Neural cell (in vitro differentiated cells): ENCODE results near the gene ARL13A. TPM values are rescaled to one million over a fixed set of nuclear protein-coding genes. Genes with fewer than 3 reads are reported as not detected.

ENCODE experiments used
- H2AFZ ChIP-seq: fragments of 200-600, 300-800 bp; sonication (generic), shearing (Covaris generic); 2 replicates; pipeline ENCODE4 v1.6.0; 2014; ENCODE audit warnings: low read depth, mild to moderate bottlenecking, antibody characterized with exemption, low read length, moderate library complexity
- H3F3A ChIP-seq: fragments of 200-600 bp; shearing (Covaris generic); 2 replicates; pipeline ENCODE4 v1.6.1; 2016; ENCODE audit warnings: mild to moderate bottlenecking, moderate library complexity, mixed read lengths, antibody characterized with exemption, low read length; ENCODE audit not compliant: insufficient read depth, poor library complexity, severe bottlenecking
- H3K27ac ChIP-seq: fragments of 200-600, 300-800 bp; sonication (generic), shearing (Covaris generic); 2 replicates; pipeline ENCODE4 v1.5.1; 2014; ENCODE audit warnings: mild to moderate bottlenecking, low read length, moderate library complexity
- H3K27me3 ChIP-seq: fragments of 300-800, 200-600 bp; sonication (generic), shearing (Covaris generic); 2 replicates; pipeline ENCODE4 v1.6.0; 2014; ENCODE audit warnings: mild to moderate bottlenecking, low read depth, low read length, moderate library complexity; ENCODE audit not compliant: insufficient read depth
- H3K36me3 ChIP-seq: fragments of 300-800, 200-600 bp; sonication (generic), shearing (Covaris generic); 2 replicates; pipeline ENCODE4 v1.5.1; 2014; ENCODE audit warnings: mild to moderate bottlenecking, antibody characterized with exemption, low read length, moderate library complexity; ENCODE audit not compliant: insufficient read depth
- H3K4me2 ChIP-seq: fragments of 300-800, 200-600 bp; sonication (generic), shearing (Covaris generic); 2 replicates; pipeline ENCODE4 v1.6.0; 2014; ENCODE audit warnings: mild to moderate bottlenecking, low read length
- H3K4me3 ChIP-seq: fragments of 300-800, 200-600 bp; sonication (generic), shearing (Covaris generic); 2 replicates; pipeline ENCODE4 v1.5.1; 2014; ENCODE audit warnings: mild to moderate bottlenecking, low read length, moderate library complexity
- H3K79me2 ChIP-seq: fragments of 200-600 bp; shearing (Covaris generic); replicated peaks from 2 replicates; pipeline ENCODE4 v1.6.0; 2014; ENCODE audit warnings: mild to moderate bottlenecking, low read length, moderate library complexity; ENCODE audit not compliant: insufficient read depth
- H3K9ac ChIP-seq: fragments of 300-800, 200-600 bp; sonication (generic), shearing (Covaris generic); 2 replicates; pipeline ENCODE4 v1.6.1; 2016; ENCODE audit warnings: mild to moderate bottlenecking, low read length, mixed read lengths
- H3K9me2 ChIP-seq: fragments of 200-600 bp; shearing (Covaris generic); 2 replicates; pipeline ENCODE4 v1.6.1; 2016; ENCODE audit warnings: mild to moderate bottlenecking, low read length, mixed read lengths; ENCODE audit not compliant: insufficient read depth
- H3K9me3 ChIP-seq: fragments of 200-600, 300-800 bp; sonication (generic), shearing (Covaris generic); 2 replicates; pipeline ENCODE4 v1.6.1; 2016; ENCODE audit warnings: mild to moderate bottlenecking, mixed run types, low read length, moderate library complexity, mixed read lengths
- H4K20me1 ChIP-seq: fragments of 200-600 bp; shearing (Covaris generic); 2 replicates; pipeline ENCODE4 v1.6.1; 2016; ENCODE audit warnings: mild to moderate bottlenecking, mixed run types; ENCODE audit not compliant: insufficient read depth
- CTCF ChIP-seq: fragments of 450-650 bp; IDR thresholded peaks from 2 replicates; pipeline ENCODE4 v1.5.1; 2014; ENCODE audit warnings: antibody characterized with exemption, mild to moderate bottlenecking, moderate library complexity; ENCODE audit not compliant: poor library complexity, severe bottlenecking
- EP300 ChIP-seq: fragments of 450-650 bp; conservative IDR thresholded peaks from 2 replicates; pipeline ENCODE4 v1.6.1; 2014; ENCODE audit warnings: antibody characterized with exemption, mild to moderate bottlenecking, moderate library complexity; ENCODE audit not compliant: poor library complexity, severe bottlenecking
- EZH2 ChIP-seq: fragments of 200-600, 300-800 bp; shearing (Covaris generic), sonication (generic); IDR thresholded peaks from 2 replicates; pipeline ENCODE4 v1.6.1; 2014; ENCODE audit warnings: antibody characterized with exemption, low read length, borderline replicate concordance, mild to moderate bottlenecking; ENCODE audit not compliant: insufficient read depth, poor library complexity, severe bottlenecking
- MXI1 ChIP-seq: fragments of 450-650 bp; conservative IDR thresholded peaks from 2 replicates; pipeline ENCODE4 v1.6.1; 2014; ENCODE audit warnings: antibody characterized with exemption, mild to moderate bottlenecking; ENCODE audit not compliant: poor library complexity, severe bottlenecking
- POLR2AphosphoS5 ChIP-seq: IDR thresholded peaks from 2 replicates; pipeline ENCODE4 v1.6.1; 2012
- RAD21 ChIP-seq: fragments of 450-650 bp; conservative IDR thresholded peaks from 2 replicates; pipeline ENCODE4 v1.6.1; 2014; ENCODE audit warnings: antibody characterized with exemption, mild to moderate bottlenecking, moderate library complexity
- REST ChIP-seq: IDR thresholded peaks from 2 replicates; pipeline ENCODE4 v1.6.1; 2012; ENCODE audit warnings: borderline replicate concordance
- SMC3 ChIP-seq: fragments of 450-650 bp; conservative IDR thresholded peaks from 2 replicates; pipeline ENCODE4 v1.6.1; 2014; ENCODE audit warnings: antibody characterized with exemption, mild to moderate bottlenecking, moderate library complexity; ENCODE audit not compliant: poor library complexity
- TAF1 ChIP-seq: IDR thresholded peaks from 2 replicates; pipeline ENCODE4 v1.6.1; 2012; ENCODE audit warnings: low read depth
- polyA plus RNA-seq: library from polyadenylated mRNA; depleted of rRNA; stranded (reverse); fragments of >200 nt; gene quantifications from 2 replicates; pipeline ENCODE4 v1.2.3, GENCODE V29; 2014

Gene ARL13A
- polyA plus RNA-seq, 1 donor from 2014 or later: not detected

- peaks cover 6% of the 10 kb centered on the region for H3K27me3 ChIP-seq
- TF ChIP-seq POLR2AphosphoS5 (no peak), RAD21 (no peak), EP300 (no peak), REST (no peak), EZH2 (no peak), TAF1 (no peak), SMC3 (no peak), CTCF (no peak), MXI1 (no peak)
- H3K9ac ChIP-seq: no peak overlapping the region
Measured at GRCh38 chrX:100931218-100931924, 38.1 kb upstream of the ARL13A start.

GRCh38 chrX:100931925-100932285 lies 37.6 kb upstream of the ARL13A start:
- no peaks in the 10 kb centered on the region for H3K79me2 ChIP-seq
- H3K27me3 ChIP-seq: peaks cover 6% of the 10 kb centered on the region
- no peak overlapping the region for H3K4me2 ChIP-seq
- H3K9me2 ChIP-seq: no peaks in the 10 kb centered on the region
- TF ChIP-seq EP300 (no peak), TAF1 (no peak)
- H3F3A ChIP-seq: no peaks in the 10 kb centered on the region
- H3K9ac ChIP-seq: no peak overlapping the region
- no peaks in the 10 kb centered on the region for H3K9me3 ChIP-seq
- no peaks in the 10 kb centered on the region for H3K36me3 ChIP-seq
- H3K4me3 ChIP-seq: no peak overlapping the region
- H4K20me1 ChIP-seq: no peaks in the 10 kb centered on the region
- H2AFZ ChIP-seq: no peak overlapping the region
- no peak overlapping the region for H3K27ac ChIP-seq

More at GRCh38 chrX:100931218-100931924, 38.1 kb upstream of the ARL13A start:
- Histone ChIP-seq H3K36me3 (no peaks in the 10 kb centered on the region), H4K20me1 (no peaks in the 10 kb centered on the region), H3K4me2 (no peak overlapping the region), H3K27ac (no peak overlapping the region), H3K4me3 (no peak overlapping the region), H3K9me3 (no peaks in the 10 kb centered on the region), H2AFZ (no peak overlapping the region), H3K79me2 (no peaks in the 10 kb centered on the region), H3K9me2 (no peaks in the 10 kb centered on the region), H3F3A (no peaks in the 10 kb centered on the region)
